HS-27A (cell line): ENCODE results near the gene PRKAR1B.

Experiments
- DNase-seq: peaks from one replicate; pipeline ENCODE4 v3.0.0-alpha.2; 2012; ENCODE audit warnings: low read depth, missing footprints

PRKAR1B gene

DNA sequence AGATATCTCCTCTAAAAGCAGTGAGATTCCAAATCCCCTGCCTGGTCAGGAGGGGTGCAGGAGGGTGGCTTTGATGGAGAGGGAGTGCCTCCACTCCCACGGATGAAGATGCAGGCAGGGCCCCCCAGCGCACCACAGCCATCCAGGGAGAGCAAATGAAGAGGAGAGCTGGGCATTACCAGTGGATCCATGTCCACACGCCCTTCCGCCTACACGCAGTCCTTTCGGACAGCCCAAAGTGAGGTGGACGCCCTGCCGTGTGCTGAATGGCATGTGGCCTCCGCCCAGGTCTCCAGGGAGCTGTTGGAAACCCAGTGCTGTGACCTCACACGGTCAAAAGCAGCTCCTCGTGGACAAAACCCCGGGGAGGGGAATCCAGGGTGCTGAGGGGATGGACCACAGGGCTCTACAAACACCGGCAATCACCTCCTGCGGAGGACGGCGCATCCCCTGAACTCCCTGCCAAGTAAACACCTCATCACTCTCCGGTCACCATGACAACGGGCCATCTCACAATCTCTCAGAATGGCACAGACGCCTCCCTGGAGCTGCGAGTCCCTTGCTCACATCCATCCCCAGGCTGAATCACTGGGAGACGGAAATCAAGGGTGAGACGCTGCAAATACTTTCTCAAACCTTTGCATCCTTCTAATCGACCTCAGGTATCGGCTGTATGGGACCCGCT lies 35.6 kb downstream of the PRKAR1B start:
- DNase-seq, result no peak

DNA sequence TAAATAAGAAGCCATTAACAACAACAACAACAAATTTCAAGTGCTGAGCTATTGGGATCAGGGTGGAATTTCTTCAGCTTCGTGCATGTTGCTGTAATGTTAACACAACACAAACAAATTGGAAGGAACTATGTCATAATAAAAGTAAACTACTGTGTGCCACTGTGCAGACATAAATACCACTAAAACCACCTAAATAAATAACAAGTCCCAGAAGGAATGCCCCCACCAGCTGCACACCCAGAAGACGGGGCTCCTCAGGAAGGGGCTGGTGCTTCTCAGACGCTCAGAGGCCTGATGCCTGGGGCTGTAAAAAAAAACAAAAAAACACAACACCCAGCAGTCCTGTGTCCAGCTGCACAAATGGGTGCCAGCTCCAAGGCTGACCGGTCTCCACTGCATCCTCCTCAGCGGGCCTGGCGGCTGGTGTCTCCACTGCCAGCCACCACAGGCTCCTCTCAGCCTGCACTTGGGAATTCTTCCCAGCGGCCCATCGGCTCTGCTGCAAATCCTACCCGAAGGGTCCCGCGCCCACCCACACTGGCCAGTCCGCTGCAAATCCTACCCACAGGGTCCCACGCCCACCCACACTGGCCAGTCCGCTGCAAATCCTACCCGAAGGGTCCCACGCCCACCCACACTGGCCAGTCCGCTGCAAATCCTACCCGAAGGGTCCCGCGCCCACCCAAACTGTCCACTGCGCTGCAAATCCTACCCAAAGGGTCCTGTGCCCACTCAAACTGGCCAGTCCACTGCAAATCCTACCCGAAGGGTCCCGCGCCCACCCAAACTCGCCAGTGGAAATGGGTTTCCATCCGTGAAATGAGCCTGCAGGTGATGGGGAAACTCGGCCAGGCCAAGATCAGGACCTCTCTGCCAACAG lies 36.4 kb downstream of the PRKAR1B start:
- DNase-seq, result no peak

DNA sequence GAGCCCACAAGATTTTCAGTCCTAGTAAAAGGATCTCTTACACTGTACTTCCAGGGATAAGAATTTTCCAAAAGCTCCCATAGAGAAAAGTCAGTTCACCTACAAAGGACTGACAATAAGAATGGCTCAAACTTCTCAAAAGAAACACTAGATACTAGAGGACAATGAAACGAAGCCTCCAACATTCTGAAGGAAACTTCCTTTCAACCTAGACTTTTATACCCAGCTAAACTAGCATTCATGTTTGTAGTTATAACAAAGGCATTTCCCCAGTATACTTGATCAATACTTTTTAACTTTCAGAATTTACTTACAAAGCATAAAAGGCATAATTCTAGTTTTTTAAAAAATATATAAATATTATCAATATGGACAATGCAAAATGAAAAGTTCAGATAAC lies 41.5 kb downstream of the PRKAR1B start:
- no peak for DNase-seq

DNA sequence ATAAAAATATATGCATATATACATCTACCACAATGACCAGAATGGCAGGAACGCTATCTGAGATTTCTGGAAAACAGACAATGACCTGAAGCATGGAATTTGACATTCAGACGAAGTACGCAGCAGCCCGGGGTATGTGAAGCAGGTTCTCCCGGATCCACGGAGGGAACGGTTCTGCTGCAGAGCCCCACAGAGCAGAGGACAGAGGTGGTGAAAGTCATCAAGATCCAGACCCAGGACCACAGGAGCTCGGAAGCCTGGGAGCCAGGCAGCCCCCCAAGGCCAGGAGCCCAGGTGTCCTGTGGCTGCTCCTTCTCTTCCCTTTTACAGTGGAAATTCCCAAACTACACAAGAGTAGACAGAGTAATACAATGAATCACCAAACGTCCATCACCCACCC lies 42.7 kb downstream of the PRKAR1B start:
- no peak for DNase-seq

DNA sequence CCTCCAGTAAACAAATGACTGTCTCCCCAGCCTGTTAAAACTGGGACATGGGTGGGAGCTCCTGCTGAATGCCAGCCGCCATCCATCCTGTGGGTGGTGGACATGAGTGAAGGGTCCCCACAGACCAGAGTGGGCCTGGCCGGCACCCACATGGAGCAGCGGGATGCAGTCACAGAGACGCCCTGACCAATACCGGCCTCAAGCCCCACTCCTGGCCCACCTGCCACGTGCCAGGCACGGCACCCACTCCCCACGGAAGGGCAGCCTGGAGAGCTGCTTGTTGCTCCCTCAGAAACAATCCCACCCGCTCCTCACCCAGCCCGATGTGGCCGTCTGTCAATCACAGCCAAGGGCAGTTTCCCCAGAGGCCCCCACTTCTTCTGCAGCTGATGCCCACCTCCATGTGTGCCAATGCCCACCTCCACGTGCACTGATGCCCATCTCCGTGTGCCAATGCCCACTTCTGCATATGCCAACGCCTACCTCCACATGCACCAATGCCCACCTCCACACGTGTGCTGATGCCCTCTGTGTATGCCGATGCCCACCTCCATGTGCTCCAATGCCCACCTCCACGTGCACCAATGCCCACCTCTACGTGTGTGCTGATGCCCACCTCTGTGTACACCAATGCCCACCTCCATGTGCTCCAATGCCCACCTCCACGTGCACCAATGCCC lies 43.4 kb downstream of the PRKAR1B start:
- DNase-seq, result no peak

DNA sequence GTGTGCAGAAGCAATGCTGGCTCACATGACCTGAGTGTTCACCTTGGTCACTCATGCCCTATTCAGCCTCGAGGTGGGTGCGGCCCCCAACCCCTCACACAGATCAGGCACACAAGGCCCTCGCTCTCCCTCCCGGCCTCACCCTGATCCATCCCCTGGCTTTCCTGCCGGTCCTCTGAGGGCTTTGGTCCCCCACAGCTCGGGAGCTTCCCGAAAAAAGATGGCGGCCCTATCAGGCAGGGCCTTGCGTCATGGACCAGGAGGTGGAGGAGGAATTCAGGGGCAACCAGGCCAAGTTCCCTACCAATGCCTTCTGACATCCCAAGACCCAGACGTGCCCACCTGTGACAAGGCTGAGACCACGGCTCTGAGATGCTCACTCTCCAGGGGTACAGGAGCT lies 44.3 kb downstream of the PRKAR1B start:
- DNase-seq, result no peak

DNA sequence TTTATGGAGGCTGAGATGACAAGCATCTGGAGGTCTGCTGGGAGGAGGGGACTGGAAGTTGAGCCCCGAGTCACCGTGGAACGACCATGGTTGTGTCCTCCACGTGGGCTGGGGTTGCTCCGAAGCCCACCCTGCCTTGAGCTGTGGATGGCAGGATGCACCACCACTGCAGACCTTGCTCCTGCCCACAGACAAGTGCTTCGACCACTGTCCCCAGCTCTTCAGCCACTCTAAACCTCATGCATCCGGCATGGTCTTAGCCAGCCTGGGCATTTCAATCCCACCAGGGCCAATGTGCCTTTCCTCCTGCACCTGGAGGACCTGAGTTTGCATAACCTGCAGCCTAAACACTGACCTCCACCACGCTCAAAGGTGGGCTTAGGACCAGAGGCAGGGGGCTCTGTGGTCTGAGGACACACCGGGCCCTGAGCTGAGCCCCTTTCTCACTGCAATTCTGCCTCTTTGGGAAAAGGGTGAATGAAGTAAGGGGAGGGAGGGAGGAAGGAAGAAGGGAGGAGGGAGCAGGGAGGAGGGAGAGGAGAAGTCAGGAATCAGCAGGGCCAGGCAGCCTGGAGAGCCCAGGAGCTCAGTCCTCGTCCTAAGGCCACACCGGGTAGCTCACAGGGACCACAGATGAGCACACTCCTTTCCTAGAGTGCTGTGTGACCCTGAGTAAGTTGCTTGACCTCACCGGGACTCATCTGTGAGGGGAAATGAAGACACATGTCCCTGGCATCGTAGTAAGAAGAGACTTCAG lies 45.4 kb downstream of the PRKAR1B start:
- no peak for DNase-seq

DNA sequence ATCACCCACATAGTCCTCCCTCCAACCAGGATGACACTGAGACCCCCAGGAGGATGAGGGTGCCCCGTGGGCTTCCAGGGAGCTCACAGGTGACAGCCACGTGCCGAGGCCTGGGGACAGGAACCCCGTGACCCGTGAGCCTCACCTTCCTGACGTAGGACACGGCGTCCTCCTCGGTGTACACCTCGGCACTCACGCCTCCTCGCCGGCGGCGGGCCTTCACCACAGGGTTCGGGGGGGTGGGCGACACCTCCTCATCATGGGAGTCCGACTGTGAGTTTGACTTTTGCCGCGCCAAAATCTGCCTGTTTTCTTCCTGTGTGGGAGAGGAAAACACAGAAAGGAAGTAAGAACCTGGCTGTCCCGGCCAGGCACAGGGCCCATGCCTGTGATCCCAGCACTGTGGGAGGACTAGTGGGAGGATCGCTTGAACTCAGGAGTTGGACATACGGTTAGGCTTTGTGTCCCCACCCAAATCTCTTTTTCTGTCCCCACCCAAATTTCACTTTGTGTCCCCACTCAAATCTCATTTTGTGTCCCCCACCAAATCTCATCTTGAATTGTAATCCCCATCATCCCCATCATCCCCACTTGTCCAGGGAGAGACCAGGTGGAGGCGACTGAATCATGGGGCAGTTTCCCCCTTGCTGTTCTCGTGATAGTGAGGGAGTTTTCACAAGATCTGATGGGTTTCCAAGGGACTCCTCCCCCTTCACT lies 46.5 kb downstream of the PRKAR1B start:
- no peak for DNase-seq

DNA sequence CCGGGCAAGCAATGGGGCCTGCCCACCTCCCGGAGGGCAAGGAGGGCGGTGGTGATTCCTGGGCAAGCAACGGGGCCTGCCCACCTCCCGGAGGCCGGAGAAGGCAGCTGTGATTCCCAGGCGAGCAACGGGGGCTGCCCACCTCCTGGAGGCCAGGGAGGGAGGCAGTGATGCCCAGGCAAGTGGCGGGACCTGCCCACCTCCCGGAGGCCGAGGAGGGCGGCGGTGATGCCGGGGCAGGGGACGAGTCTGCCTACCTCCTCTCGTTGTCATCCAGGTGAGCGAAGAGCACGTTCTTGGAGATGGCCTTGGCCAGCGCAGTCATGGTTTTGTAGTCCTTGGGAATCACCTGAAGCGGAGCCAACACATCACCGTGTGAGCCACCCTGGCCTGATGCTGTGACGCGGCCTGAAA lies 50.1 kb downstream of the PRKAR1B start:
- no peak for DNase-seq

DNA sequence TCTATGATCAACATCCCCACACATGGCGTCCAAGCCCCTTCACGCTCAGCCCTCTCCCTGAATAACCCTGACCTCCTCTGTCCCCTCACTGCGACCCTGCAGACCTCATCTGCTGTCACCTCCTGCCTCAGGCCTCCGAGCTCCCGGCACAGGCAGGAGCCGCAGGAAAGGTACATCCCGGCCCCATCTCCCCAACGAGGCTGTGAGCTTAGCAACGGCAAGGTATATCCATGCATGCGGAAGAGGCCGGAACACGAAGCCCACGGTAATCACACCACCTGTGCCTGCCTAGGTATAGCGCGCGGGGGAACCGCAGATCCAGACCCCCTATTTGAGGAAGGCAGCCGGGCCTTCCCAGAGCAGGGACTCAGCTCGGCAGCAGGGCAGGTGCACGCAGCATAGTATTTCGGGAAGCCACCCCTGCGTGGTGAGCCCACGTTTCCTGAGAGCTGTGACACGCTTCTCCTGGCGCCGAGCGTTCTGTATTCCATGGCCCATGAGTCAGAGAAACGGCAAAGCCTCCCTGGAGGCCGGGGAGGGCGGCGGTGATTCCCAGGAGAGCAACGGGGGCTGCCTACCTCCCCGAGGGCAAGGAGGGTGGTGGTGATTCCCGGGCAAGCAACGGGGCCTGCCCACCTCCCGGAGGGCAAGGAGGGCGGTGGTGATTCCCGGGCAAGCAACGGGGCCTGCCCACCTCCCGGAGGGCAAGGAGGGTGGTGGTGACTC lies 50.7 kb downstream of the PRKAR1B start:
- DNase-seq, result no peak

DNA sequence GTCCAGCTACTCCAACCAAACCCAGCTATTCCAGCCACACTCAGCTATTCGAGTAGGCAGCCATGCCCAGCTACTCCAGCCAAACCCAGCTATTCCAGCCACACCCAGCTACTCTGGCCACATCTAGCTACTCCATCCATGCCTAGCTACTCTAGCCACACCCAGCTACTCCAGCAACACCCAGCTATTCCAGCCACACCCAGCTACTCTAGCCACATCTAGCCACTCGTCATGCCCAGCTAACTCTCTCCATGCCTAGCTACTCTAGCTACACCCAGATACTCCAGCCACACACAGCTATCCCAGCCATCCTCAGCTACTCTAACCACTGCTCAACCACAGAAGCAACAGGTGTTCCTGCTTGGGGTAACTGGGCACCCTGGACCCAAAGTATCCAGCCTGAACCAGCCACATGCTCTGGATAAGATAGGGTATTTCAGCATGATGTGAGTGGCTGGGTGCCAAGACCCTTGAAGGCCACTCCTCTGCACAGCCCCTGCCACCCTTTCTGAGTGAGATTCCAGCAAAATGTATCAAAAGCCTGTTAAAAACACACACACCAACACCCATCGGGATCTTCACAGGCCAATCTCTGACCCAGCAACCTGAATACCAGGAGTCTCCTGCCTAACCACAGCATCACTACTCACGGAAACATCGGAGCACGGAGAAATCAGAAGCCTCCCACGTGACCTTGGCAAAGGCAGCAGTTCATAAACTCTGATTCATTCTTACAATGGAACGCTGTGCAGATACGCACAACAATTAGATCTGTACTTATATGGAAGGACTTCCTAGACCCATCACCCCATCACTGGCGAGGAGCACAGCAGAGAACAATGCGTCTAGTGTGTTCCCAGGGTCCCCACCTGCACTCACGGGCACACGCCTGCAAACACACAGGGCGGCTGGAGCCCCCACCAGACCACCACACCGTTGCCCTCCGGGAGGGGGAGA lies 52.3 kb downstream of the PRKAR1B start:
- no peak for DNase-seq

DNA sequence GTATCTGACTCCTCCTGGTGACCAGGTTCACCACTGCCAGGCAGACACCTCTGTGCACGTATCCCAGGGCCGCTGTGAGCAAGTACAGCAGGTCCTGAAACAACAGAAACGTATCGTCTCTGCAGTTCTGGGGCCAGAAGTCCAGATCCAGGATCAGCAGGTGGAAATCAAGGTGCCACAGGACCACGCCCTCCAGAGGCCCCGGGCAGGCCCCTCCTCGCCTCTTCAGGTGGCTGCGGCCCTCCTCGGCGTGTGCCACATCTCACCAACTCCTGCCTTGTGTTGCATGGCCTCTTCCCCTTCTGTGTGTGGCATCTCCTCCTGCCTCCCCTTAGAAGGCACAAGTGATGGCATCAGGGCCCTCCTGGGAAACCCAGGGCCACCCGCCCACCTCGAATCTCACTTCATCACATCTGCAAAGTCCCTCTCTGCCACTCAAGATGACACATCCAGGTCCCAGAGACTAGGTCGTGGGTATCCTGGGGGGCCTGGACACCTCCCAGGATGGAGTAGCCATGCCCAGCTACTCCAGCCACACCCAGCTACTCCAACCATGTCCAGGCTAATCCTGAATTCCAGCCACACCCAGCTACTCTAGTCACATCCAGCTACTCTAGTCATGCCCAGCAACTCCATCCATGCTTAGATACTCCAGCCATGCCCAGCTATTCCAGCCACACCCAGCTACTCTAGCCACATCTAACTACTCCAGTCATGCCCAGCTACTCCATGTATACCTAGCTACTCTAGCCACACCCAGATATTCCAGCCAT lies 53.2 kb downstream of the PRKAR1B start:
- no peak for DNase-seq

DNA sequence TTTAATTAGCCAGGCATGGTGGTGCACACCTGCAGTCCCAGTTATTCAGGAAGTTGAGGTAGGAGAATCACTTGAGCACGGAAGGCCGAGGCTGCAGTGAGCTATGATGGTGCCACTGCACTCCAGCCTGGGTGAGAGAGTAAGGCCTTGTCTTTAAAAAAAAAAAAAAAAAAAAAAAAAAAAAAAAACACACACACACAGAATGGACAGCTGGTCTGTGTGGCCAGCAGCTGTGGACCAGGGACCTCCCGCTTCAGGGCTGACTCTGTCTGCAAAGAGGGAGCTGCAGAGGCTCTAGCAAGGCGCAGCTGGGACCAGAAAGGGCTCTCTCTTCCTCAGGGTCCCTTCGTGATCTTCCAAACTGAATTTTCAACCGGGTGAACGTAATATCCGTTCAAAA lies 54.2 kb downstream of the PRKAR1B start:
- DNase-seq, result no peak

DNA sequence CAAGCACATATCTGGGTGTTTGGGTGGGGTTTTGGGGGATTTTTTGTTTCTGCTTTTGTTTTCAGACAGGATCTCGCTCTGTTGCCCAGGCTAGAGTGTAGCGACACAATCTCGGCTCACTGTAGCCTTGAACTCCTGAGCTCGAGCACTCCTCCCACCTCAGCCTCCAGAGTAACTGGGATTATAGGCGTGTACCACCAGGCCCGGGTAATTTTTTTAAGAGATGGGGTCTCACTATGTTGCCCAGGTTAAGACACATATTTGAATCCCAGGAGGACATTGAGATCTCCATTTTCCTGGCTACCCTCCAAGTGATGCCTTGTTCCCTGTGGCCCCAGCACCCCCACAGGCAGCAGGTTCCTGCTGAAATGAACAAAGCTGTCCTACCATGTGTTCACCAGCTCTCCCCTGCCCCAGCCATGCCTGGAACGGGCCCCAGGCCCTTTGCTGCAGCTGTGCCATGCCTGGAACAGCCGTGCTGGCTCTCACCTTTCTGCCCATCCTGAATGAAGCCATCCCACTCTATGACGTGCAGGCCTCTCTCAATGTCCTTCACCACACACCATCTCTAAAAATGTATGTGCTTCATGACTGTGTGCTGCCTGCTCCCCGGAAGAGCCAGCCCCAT lies 55.6 kb downstream of the PRKAR1B start:
- no peak for DNase-seq

DNA sequence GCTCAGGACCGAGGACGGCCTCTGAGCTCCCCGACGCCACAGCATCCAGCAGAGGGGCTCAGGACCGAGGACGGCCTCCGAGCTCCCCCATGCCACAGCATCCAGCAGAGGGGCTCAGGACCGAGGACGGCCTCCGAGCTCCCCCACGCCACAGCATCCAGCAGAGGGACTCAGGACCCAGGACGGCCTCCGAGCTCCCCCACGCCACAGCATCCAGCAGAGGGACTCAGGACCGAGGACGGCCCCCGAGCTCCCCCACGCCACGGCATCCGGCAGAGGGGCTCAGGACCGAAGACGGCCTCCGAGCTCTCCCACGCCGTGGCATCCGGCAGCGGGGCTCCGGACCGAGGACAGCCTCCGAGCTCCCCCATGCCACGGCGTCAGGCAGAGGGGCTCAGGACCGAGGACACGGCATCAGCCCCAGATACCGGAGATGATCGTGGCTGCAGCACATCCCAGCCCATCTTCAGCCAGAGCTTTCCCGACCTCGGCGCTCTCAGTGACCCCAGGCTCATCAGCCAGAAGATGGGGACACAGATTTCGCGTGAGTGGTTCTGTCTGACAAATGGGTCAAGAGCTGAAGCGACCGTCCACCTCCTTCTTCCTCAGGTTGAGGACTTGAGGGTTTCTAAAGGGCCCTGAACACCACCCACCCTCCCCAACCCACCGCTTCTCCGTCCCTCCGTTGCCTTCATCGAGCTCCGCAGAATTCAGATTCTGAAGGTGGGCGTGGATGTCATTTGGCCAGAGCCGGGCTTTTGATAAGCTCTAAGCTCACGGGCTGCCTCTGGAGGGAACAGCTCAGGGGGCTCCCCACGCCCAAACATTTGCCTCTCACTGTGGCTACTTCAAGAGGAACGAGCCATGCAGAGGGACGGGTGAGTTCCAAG lies 56.3 kb downstream of the PRKAR1B start:
- DNase-seq, result no peak

DNA sequence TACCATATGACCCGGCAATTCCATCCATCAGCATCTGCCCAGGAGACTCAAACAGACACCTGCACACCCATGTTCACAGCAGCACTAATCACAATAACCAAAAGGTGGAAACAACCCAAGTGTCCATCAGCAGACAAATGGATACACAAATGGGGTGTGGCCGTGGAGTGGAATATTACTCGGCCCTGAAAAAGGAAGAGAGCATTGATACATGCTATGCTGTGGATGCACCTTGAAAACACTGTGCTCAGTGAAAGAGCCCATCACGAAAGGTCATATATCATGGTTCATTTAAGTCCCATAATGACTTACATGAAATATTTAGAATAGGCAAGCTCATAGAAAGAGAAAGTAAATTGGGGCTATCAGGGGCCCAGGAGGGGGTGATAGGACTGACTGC lies 58.1 kb downstream of the PRKAR1B start:
- DNase-seq, result no peak

DNA sequence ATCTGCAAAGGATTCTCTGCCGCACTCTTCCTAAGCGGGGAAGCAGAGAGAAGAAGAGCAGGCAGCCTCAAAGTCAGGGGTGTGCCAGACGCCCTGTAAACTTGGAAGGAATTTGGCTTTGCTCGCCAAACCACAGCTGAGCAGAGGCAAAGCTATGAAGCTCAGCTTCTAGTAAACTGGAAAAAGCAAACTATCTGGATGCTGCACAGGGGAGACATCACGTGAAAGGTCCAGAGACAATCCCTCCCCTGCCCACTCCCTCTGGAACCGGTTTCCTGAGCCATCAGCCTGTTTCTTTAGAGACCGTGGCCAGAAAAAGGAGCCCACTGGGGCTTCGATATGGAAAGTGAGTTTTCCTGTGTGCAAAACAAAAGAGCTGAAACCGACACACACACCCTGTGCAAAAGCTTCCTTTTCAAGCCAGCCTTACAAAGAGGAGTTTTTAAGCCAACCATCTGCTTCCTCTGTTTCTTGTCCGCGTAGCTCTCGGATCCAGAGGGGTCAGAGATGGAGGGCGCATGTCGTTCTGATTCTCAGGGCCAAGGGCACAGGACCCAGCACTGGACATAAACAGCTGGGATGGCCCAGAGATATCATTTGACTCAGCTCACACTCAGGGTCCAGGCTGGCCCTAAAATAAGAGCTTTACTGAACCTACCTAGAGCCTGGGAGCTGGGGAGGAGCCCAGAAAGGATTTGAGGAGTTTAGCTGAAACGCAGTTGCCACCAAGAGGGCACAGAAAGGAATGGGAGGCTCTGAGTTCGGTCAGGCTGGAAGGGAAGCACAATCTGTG lies 58.7 kb downstream of the PRKAR1B start:
- DNase-seq, result no peak
